Measurements from ENCODE around the gene SLK. TPM values are rescaled to one million over a fixed set of nuclear protein-coding genes. Genes with fewer than 3 reads are reported as not detected.
A peak's percentile ranks its signal among the peaks of the same experiment; 100 is the strongest.

Gene SLK
- total RNA-seq (45.5 TPM), polyA plus RNA-seq (ENCODE audit: insufficient read depth, low read depth, low replicate concordance) (12.3 TPM)
- long read RNA-seq, donor 1, partial matches to known transcripts = 14 of 14 reads
- long read RNA-seq, donor 1, other reads (novel, unspliced or antisense) = 0 of 14 reads
- long read RNA-seq, donor 2, full-length matches to known transcripts = 2 of 50 reads
- long read RNA-seq, donor 2, partial matches to known transcripts = 48 of 50 reads
- long read RNA-seq, donor 2, other reads (novel, unspliced or antisense) = 0 of 50 reads
- long read RNA-seq, donor 3, full-length matches to known transcripts = 1 of 1 reads
- long read RNA-seq, donor 3, partial matches to known transcripts = 0 of 1 reads
- long read RNA-seq, donor 3, other reads (novel, unspliced or antisense) = 0 of 1 reads
- long read RNA-seq, donor 4, full-length matches to known transcripts = 2 of 15 reads
- long read RNA-seq, donor 4, partial matches to known transcripts = 13 of 15 reads
- long read RNA-seq, donor 4, other reads (novel, unspliced or antisense) = 0 of 15 reads
- long read RNA-seq, donor 5 = 0 reads
- long read RNA-seq, donor 6 = 0 reads
- long read RNA-seq, donor 7, full-length matches to known transcripts = 10 of 92 reads
- long read RNA-seq, donor 7, partial matches to known transcripts = 78 of 92 reads
- long read RNA-seq, donor 7, other reads (novel, unspliced or antisense) = 4 of 92 reads
- long read RNA-seq, donor 8, partial matches to known transcripts = 31 of 31 reads
- long read RNA-seq, donor 8, other reads (novel, unspliced or antisense) = 0 of 31 reads
- long read RNA-seq, donor 9, partial matches to known transcripts = 30 of 30 reads
- long read RNA-seq, donor 9, other reads (novel, unspliced or antisense) = 0 of 30 reads
- long read RNA-seq, donor 10, partial matches to known transcripts = 11 of 12 reads
- long read RNA-seq, donor 10, other reads (novel, unspliced or antisense) = 0 of 12 reads

DNA sequence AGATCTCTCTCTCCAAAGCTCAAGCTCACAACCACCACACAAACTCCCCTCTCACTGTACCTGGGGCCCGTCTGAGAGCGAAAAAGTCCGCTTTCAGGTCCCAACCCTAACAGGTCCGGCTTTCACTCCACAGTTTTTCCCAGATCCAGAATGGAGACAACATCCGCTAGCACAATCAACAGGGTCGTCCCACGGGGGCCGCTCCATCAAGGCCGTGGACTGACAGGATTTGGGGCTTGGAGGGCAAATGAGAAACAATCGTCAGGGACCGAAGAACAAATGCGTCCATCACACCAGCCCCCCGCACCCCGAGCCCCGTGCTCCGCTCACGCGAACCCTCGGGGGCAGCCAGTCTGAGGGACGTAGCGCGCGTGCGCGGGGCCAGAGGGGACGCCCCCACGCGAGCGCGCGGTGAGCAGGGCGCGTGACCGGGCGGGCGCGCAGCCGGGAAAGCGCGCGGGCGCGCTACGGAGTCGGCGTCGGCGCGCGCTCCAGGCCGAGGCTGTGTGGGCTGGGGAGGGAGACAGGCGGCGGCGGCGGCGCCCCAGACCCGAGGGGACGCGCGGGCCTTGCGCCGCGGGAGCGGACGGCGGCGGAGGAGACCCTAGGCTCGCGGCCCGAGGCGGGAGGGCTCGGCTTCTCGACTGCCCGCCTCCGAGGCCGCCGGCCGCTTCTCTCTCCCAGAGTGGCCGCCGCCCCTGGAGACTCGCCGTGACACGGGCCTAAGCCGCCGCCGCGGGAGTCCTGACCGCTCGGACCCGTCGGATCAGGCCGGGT is at the start of gene SLK:
Gene SLK (plus strand): TSS at position 470 of the 777 bp plus-strand sequence. CDS start 606 bp downstream, outside the sequence.
- H3K36me3 ChIP-seq (ENCODE audit: control insufficient read depth in 2 of 3, insufficient read depth in 3 of 3, low read length in 3 of 3) = no peaks in the 10 kb centered on the region
- no peaks in the 10 kb centered on the region for H3K9me3 ChIP-seq (ENCODE audit: control insufficient read depth in 2 of 3, insufficient read depth in 1 of 3, low read length in 3 of 3)
- peaks cover 3 to 14% (median 3%) of the 10 kb centered on the region in 3 donors for H3K4me1 ChIP-seq (ENCODE audit: control insufficient read depth in 2 of 3, insufficient read depth in 2 of 3, low read depth in 1 of 3, low read length in 3 of 3)
- DNase-seq = peak; percentile 82 to 94 (median 91)
- FAIRE-seq = no peak
- H3K27me3 ChIP-seq (ENCODE audit: control insufficient read depth, insufficient read depth, low read length) = no peaks in the 10 kb centered on the region
- TF ChIP-seq, protein P1, sequence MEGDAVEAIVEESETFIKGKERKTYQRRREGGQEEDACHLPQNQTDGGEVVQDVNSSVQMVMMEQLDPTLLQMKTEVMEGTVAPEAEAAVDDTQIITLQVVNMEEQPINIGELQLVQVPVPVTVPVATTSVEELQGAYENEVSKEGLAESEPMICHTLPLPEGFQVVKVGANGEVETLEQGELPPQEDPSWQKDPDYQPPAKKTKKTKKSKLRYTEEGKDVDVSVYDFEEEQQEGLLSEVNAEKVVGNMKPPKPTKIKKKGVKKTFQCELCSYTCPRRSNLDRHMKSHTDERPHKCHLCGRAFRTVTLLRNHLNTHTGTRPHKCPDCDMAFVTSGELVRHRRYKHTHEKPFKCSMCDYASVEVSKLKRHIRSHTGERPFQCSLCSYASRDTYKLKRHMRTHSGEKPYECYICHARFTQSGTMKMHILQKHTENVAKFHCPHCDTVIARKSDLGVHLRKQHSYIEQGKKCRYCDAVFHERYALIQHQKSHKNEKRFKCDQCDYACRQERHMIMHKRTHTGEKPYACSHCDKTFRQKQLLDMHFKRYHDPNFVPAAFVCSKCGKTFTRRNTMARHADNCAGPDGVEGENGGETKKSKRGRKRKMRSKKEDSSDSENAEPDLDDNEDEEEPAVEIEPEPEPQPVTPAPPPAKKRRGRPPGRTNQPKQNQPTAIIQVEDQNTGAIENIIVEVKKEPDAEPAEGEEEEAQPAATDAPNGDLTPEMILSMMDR (IDR thresholded peaks at IDR 0.05; ENCODE audit: borderline replicate concordance, extremely low read depth, insufficient read depth) = no peak
- peak within 1 kb of the TSS; percentile 94 to 100 (median 98) for H3K4me3 ChIP-seq (ENCODE audit: low read length in 3 of 3)
- H3K27ac ChIP-seq (ENCODE audit: low read depth in 2 of 2, low read length in 2 of 2) = peak within 1 kb of the TSS; percentile 96 to 97
- peak within 1 kb of the TSS; percentile 93 to 100 (median 100) for H3K9ac ChIP-seq (ENCODE audit: low read length in 3 of 3)
- intact Hi-C loops (cut with DNase I) = no loop called here

DNA sequence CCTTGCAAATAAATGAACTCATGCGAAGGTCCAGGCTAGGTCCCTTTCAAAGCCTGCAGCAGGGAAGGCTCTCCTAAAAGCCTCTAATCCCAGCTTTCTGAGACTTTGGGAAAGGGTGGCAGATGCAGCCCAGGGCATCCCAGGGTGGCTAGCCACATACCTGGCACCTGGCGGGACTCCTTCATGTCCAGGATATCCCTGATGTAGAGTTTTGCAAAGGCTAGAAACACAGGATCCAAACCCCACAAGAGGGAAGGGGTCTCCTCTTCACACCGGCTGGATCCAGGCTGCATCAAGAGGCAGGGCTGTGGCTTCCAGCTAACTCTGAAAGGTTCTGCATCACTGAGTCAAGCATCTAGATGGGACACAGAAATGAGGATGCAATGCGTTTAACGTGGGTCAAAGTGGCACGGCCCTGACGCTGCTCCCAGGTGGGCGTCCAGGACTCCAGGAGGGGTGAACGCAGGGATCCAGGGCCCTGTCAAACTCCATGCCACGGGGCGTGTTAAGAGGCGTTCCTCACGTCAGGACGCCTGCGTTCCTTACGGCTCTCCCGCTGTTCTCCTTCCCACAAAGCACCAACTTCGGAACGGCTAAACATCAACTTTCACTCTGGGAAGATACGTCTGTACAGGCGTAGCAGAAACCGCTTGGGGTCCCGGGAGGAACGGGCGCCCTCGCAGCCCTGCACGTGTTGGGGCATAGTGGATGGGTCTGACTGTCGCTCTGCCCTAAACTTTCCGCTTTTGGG is 49.5 kb upstream of the SLK start:
- no peaks in the 10 kb centered on the region for H3K9me3 ChIP-seq (ENCODE audit: control insufficient read depth in 2 of 3, insufficient read depth in 1 of 3, low read length in 3 of 3)
- intact Hi-C loops (cut with DNase I) = no loop called here
- peak overlapping the region; percentile 79 to 95 (median 95) for H3K4me3 ChIP-seq (ENCODE audit: low read length in 3 of 3)
- no peaks in the 10 kb centered on the region for H3K27me3 ChIP-seq (ENCODE audit: control insufficient read depth, insufficient read depth, low read length)
- TF ChIP-seq, protein P1 (IDR thresholded peaks at IDR 0.05; ENCODE audit: borderline replicate concordance, extremely low read depth, insufficient read depth) = no peak
- H3K36me3 ChIP-seq (ENCODE audit: control insufficient read depth in 2 of 3, insufficient read depth in 3 of 3, low read length in 3 of 3) = no peaks in the 10 kb centered on the region
- peak overlapping the region; percentile 70 to 93 (median 88) for H3K9ac ChIP-seq (ENCODE audit: low read length in 3 of 3)
- H3K27ac ChIP-seq (ENCODE audit: low read depth in 2 of 2, low read length in 2 of 2) = peak overlapping the region; percentile 93 to 97
- peaks cover 2 to 18% (median 16%) of the 10 kb centered on the region in 3 donors for H3K4me1 ChIP-seq (ENCODE audit: control insufficient read depth in 2 of 3, insufficient read depth in 2 of 3, low read depth in 1 of 3, low read length in 3 of 3)
- FAIRE-seq = no peak
- peak in 2 of 5 donors; percentile 61 to 87 for DNase-seq
